Stimulated activated CD8-positive, alpha-beta memory T cell treated with anti-CD3 and anti-CD28 coated beads, Interleukin-12 subunit alpha, Interleukin-12 subunit beta, amount 100 ng/mL, for 24 hours (primary cell): ENCODE results near the gene ST7L.
"Not testable (repeated sequence)": the region's sequence is repeated elsewhere in the genome, so short reads cannot be mapped to it uniquely, and the experiment has no call there.

Source experiments
- DNase-seq: peaks from one replicate; pipeline ENCODE4 v3.0.0-alpha.2; 2020; ENCODE audit errors: extremely low read depth

Gene ST7L

GRCh38 chr1:112492076-112492475 lies 126.9 kb downstream of the ST7L start:
- DNase-seq = no peak

GRCh38 chr1:112488141-112488540 lies 130.8 kb downstream of the ST7L start:
- no peak for DNase-seq

- not testable (repeated sequence) for DNase-seq
Observed at GRCh38 chr1:112487686-112488085, 131.3 kb downstream of the ST7L start.

GRCh38 chr1:112486063-112486462 lies 132.9 kb downstream of the ST7L start:
- DNase-seq = not testable (repeated sequence)

- DNase-seq = no peak
Observed at GRCh38 chr1:112478314-112478713, 140.6 kb downstream of the ST7L start.

- no peak for DNase-seq
Observed at GRCh38 chr1:112477550-112477949, 141.4 kb downstream of the ST7L start.
